D721Med (cell line): ENCODE data around the gene POLN.

Experiments used
- DNase-seq: peaks from one replicate; pipeline ENCODE4 v3.0.0; 2011; ENCODE audit warnings: low spot score; ENCODE audit not compliant: insufficient read length
- FAIRE-seq: peaks from 2 replicates; lab custom pipeline; 2011; peaks lifted over from hg19 to GRCh38; lab: Jason Lieb, UNC
- CTCF ChIP-seq: IDR thresholded peaks from 2 replicates; pipeline ENCODE4 v1.5.1; 2012; ENCODE audit warnings: mild to moderate bottlenecking, control low read depth; ENCODE audit not compliant: insufficient read depth; ENCODE audit errors: missing control alignments

POLN gene

GRCh38 chr4:2063557-2064275 lies 178.2 kb downstream of the POLN start:
- TF ChIP-seq CTCF = no peak
- FAIRE-seq (no peak), DNase-seq (no peak)

GRCh38 chr4:2062808-2063524 lies 179.0 kb downstream of the POLN start:
- no peak for FAIRE-seq
- no peak for DNase-seq
- TF ChIP-seq CTCF = no peak

- FAIRE-seq = no peak
- DNase-seq = no peak
- TF ChIP-seq CTCF = no peak
Measured at GRCh38 chr4:2062168-2062807, 179.6 kb downstream of the POLN start.

GRCh38 chr4:2061186-2062131 lies 180.5 kb downstream of the POLN start:
- TF ChIP-seq CTCF = no peak
- no peak for DNase-seq
- no peak for FAIRE-seq

- FAIRE-seq (no peak), DNase-seq (no peak)
- TF ChIP-seq CTCF = no peak
Measured at GRCh38 chr4:2060611-2061185, 181.2 kb downstream of the POLN start.
